Stimulated activated CD4-positive, alpha-beta T cell treated with anti-CD3 and anti-CD28 coated beads, Interleukin-12 subunit alpha, Interleukin-12 subunit beta, amount 100 ng/mL, for 48 hours (primary cell): ENCODE results near the gene MANEA.
"Not testable (repeated sequence)": the region's sequence is repeated elsewhere in the genome, so short reads cannot be mapped to it uniquely, and the experiment has no call there.

Source experiments
- DNase-seq, 3 donors: peaks; one replicate each; pipeline ENCODE4 v3.0.0-alpha.2; 2020; ENCODE audit warnings: low read depth in 2 of 3, low spot score in 1 of 3

MANEA gene

GRCh38 chr6:95577304-95578105, at the start of gene MANEA:
Gene MANEA (plus strand): TSS chr6:95577535. CDS start chr6:95586440, 8,905 bp downstream.
- peak; percentile 58 to 75 (median 66) for DNase-seq

- no peak for DNase-seq
These were observed 47.6 kb upstream of the MANEA start for GRCh38 chr6:95529762-95530161.

GRCh38 chr6:95530176-95530819, 47.0 kb upstream of the MANEA start:
- no peak for DNase-seq

- DNase-seq, result no peak
These were observed 33.5 kb upstream of the MANEA start for GRCh38 chr6:95543798-95544197.

- no peak for DNase-seq
These were observed 32.7 kb upstream of the MANEA start for GRCh38 chr6:95544517-95545225.

GRCh38 chr6:95545226-95545625, 32.1 kb upstream of the MANEA start:
- DNase-seq, result no peak

GRCh38 chr6:95545686-95546085, 31.6 kb upstream of the MANEA start:
- DNase-seq, result no peak

GRCh38 chr6:95546148-95546547, 31.2 kb upstream of the MANEA start:
- DNase-seq, result no peak

- DNase-seq, result no peak
These were observed 30.3 kb upstream of the MANEA start for GRCh38 chr6:95547043-95547442.

GRCh38 chr6:95548188-95548786, 29.0 kb upstream of the MANEA start:
- no peak for DNase-seq

- no peak for DNase-seq
These were observed 25.5 kb upstream of the MANEA start for GRCh38 chr6:95551678-95552324.

- no peak for DNase-seq
These were observed 23.5 kb upstream of the MANEA start for GRCh38 chr6:95553880-95554279.

- not testable (repeated sequence) for DNase-seq
These were observed 16.4 kb upstream of the MANEA start for GRCh38 chr6:95560956-95561355.

GRCh38 chr6:95569560-95569959, 7.8 kb upstream of the MANEA start:
- no peak for DNase-seq

GRCh38 chr6:95572098-95572497, 5.2 kb upstream of the MANEA start:
- no peak for DNase-seq

GRCh38 chr6:95574811-95575210, 2.5 kb upstream of the MANEA start:
- DNase-seq, result no peak

- DNase-seq, result no peak
These were observed 927 bp upstream of the MANEA start for GRCh38 chr6:95576218-95576997.

- no peak for DNase-seq
These were observed 384 bp upstream of the MANEA start for GRCh38 chr6:95576998-95577303.

- DNase-seq, result peak in 1 of 3 donors; percentile 17
These were observed 723 bp downstream of the MANEA start for GRCh38 chr6:95578106-95578410.

- DNase-seq, result no peak
These were observed 3.7 kb downstream of the MANEA start for GRCh38 chr6:95581073-95581472.

- DNase-seq, result not testable (repeated sequence)
These were observed 6.9 kb downstream of the MANEA start for GRCh38 chr6:95584226-95584625.
